ENCODE measurements around the gene ALDH7A1.
"Not testable (repeated sequence)": the region's sequence is repeated elsewhere in the genome, so short reads cannot be mapped to it uniquely, and the experiment has no call there.

ALDH7A1 gene

DNA sequence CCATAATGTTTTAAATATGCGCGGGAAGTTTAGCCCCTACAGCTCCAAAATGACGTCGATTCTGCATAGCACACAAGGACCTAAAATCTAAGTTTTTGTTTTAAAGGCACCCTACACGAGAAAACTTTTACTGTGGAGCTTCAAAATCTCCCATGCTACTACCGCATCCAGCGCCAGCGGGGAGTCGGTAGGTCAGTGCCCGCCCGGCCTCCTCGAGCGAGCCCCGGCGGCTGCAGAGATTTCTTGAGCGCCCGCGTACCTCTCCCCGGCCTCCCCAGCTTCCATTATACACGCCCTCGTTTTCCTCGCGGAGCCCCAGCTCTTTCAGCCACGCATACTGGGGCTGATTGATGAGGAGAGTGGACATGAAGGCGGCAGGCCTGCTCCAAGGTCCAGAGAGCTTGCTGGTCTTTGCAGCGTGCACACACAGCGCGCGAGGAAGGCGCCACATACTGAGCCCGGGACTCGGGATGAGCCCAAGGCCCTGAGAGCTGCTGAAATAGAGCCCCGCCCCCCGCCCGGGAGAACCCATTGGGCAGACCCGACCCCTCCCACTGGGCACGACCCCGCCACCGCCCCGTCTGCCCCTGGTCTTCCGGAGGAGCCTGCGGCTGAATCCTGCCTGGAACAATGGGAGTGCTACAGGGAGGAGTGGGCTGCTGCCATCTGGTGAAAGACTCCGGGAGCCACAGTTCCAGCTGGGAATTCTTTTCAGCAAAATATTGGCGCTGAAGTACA, at the start of gene ALDH7A1:
Gene ALDH7A1 (minus strand): TSS at position 472 of the 738 bp plus-strand sequence. CDS start 21 bp downstream, at position 451.
- peak in 1 of 2 donors; percentile 18 for DNase-seq (ENCODE audit: low read depth in 1 of 2, low spot score in 1 of 2)

DNA sequence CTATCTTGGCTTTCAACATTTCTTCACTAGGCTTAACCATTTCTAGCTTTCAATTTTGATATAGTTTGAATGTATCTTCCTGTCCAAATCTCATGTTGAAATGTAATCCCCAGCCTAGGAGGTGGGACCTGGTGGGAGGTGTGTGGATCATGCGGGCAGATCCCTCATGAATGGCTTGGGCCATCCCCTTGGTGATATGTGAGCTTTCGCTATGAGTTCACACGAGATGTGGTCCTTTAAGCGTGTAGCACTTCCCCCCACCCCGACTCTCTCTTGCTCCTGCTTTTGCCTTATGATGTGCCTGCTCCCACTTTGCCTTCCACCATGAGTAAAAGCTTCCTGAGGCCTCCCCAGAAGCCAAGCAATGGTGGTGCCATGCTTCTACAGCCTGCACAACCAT, 46.4 kb upstream of the ALDH7A1 start:
- DNase-seq (ENCODE audit: low read depth in 1 of 2, low spot score in 1 of 2), result no peak

DNA sequence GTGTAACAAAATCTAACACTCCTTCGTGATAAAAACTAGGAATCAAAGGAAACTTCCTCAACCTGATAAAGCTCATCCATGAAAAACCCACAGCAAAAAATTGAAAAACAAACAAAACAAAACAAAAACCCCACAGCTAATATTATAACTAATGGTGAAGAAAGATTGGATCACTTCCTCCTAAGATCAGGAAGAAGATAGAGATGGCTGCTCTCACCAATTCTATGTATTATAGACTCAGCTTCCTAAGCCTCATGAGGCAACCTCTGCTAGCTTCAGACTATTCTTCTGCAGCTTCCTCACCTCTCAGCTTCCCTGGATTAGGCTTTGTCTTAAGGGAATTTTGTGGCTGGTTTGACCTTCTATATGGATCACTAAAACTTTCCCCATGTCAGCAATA, 45.8 kb upstream of the ALDH7A1 start:
- DNase-seq (ENCODE audit: low read depth in 1 of 2, low spot score in 1 of 2), result no peak

DNA sequence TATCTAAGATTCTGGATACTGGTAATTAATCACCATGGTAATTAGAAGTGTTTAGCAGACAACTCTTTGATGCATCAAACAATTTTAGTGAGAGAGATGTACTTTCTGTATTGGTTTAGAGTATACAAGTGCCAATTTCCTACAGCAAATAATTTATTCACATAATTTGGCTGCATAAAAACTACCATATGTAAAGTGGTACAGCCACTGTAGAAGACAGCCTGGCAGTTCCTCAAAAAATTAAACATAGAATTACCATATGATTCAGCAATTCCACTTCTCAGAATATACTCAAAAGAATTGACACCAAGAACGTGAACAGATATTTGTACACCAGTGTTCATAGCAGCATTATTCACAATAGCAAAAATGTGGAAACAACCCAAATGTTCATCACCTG, 41.9 kb upstream of the ALDH7A1 start:
- DNase-seq (ENCODE audit: low read depth in 1 of 2, low spot score in 1 of 2), result no peak

DNA sequence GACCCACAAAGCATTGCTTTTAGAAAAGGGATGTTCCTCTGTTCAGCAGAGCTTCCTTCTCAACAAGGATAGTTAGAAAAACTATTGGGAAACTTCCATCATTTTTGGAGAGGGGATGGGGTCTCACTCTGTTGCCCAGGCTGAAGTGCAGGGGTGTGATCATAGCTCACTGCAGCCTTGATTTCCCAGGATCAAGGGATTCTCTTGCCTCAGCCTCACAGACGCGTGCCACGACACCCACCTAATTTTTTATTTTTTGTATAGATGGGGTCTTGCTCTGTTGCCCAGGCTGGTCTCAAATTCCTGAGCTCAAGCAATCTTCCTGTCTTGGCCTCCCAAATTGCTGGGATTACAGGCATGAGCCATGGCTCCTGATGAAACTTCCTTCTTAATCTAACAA, 40.6 kb upstream of the ALDH7A1 start:
- DNase-seq (ENCODE audit: low read depth in 1 of 2, low spot score in 1 of 2), result no peak

DNA sequence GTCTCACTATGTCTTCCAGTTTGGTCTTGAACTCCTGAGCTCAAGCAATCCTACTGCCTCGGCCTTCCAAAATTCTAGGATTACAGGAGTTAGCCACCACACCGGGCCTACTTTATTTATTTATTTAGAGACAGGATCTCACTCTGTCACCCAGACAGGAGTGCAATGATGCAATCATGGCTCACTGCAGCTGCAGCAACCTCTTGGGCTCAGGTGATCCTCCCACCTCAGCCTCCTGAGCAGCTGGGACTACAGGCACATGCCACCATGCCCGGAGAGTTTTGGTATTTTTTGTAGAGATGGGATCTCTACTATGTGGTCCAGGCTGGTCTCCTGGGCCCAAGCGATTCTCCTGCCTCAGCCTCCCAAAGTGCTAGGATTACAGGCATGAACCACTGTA, 38.5 kb upstream of the ALDH7A1 start:
- no peak for DNase-seq (ENCODE audit: low read depth in 1 of 2, low spot score in 1 of 2)

DNA sequence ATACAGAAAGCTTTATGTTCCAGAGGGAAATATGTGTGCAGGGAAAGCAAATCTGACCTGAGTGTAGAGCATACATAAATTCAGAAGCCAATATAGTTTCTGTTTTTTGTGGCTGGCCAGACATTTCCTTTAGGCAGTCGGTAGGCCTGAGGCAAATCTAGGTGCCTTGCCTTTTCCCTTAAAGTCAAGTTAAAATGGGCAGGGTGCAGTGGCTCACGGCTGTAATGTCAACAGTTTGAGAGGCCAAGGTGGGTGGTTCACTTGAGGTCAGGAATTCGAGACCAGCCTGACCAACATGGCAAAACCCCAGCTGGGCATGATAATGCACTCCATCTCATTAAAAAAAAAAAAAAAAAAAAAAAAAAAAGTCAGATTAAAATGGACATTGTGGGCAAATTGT, 36.9 kb upstream of the ALDH7A1 start:
- no peak for DNase-seq (ENCODE audit: low read depth in 1 of 2, low spot score in 1 of 2)

DNA sequence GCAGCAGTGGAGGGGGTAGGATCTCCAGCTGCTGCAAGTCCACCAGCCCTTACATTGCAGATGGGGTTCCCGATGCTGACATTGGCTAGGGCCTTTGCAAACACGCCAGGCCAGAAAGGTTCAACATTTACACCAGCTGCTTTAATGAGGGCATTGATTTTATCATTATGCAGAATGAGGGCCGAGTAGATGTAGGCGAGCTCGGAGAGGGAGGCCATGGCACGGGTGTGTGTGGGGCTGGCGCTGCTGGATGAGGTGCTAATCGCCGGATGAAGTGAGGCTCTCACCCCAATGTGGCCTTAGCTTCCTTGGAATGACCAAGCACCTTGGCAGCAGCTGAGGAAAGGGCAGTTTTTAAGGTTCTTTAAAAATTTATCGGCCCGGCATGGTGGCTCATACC, 33.1 kb upstream of the ALDH7A1 start:
- no peak for DNase-seq (ENCODE audit: low read depth in 1 of 2, low spot score in 1 of 2)

DNA sequence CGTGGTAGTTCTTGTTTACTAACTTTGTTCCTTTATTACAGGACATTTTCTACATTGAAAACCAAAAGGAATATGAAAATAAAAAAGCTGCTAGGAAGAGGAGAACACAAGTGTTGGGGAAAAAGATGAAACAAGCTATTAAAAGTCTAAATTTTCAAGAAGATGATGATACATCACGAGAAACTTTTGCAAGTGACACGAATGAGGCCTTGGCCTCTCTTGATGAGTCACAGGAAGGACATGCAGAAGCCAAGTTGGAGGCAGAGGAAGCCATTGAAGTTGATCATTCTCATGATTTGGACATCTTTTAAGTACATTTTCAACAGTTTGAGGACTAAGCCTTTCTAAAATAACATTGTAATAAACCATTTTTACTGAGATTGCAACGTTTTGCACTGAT, 29.5 kb upstream of the ALDH7A1 start:
- no peak for DNase-seq (ENCODE audit: low read depth in 1 of 2, low spot score in 1 of 2)

DNA sequence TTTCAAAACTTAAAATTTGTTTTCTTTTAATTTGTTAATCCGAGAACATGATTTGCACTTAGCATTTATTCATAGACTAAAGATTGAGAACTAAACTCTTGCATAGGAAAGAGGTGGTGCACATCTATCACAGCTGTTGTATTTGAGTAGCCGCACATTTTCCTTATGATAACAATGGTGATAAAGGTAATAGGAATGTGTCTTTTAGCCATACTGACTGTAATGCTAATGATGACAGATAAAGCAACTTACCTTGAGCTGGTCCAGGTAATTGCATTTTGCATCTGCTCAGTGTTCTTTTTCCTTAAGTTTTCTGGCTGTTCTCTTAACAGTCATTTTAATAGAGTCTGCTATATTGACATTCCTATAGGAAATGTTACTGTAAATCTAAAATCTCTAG, 24.8 kb upstream of the ALDH7A1 start:
- no peak for DNase-seq (ENCODE audit: low read depth in 1 of 2, low spot score in 1 of 2)

DNA sequence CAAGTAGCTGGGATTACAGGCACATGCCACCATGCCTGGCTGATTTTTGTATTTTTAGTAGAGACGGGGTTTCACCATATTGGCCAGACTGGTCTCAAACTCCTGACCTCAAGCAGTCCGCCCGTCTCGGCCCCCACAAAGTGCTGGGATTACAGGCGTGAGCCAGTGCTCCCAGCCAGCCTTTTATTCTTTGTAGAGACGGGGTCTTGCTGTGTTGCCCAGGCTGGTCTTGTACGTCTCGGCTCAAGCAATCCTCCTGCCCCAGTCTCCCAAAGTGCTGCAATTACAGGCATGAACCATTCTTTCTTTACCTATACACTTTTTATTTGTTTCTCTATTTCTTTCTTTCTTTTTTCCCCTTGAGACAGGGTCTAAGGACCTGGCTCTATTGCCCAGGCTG, 22.6 kb upstream of the ALDH7A1 start:
- DNase-seq (ENCODE audit: low read depth in 1 of 2, low spot score in 1 of 2), result not testable (repeated sequence)

DNA sequence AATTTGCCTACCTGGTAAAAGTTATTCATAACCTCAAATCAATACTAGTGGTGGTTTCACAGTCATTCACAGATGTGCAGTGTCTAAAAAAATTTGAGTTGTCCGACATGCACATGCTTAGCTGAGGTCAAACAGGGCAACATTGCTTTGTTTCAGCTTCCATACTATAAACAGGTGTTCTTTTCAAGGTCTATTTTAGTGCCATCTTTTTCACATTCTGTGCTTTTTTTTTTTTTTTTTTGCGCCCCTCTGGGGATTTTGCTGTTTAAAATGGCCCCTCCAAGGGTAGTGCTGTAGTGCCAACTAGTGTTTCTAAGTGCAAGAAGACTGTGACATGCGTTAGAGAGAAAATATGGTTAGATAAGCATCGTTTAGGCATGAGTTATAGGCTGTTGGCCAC, 20.3 kb upstream of the ALDH7A1 start:
- no peak for DNase-seq (ENCODE audit: low read depth in 1 of 2, low spot score in 1 of 2)

DNA sequence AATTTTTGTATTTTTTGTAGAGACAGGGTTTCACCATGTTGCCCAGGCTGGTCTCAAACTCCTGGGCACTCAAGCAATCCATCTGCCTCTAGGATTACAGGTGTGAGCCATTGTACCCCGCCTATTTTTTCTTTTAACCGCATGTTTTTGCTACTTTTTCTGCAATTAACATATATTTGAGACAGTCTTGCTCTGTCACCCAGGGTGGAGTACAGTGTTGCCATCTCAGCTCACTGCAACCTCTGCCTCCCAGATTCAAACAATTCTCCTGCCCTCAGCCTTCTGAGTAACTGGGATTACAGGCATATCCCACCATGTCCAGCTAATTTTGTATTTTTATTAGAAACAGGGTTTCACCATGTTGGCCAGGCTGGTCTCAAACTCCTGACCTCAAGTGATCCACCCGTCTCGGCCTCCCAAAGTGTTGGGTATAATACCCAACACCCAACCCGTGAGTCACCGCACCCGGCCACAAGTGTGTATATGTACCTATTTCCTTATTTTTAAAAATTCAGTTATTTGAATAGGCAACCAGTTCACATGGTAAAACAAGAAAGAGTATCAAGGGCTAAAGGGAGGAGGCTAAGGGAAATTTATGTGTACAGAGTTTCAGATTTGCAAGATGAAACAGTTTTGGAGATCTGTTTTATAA, 19.0 kb upstream of the ALDH7A1 start:
- DNase-seq (ENCODE audit: low read depth in 1 of 2, low spot score in 1 of 2), result no peak

DNA sequence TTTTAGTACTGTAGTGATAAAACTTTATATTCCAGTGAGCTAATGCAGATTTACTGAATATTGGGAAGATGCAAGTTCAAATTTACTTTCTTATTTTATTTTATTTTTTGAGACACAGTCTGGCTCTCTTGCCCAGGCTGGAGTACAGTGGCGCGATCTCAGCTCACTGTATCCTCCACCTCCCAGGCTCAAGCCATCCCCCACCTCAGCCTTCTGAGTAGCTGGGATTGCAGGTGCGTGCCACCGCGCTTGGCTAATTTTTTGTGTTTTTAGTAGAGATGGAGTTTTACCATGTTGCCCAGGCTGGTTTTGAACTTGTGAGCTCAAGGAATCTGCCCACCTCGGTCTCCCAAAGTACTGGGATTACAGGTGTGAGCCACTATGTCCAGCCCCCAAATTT, 15.6 kb upstream of the ALDH7A1 start:
- no peak for DNase-seq (ENCODE audit: low read depth in 1 of 2, low spot score in 1 of 2)

DNA sequence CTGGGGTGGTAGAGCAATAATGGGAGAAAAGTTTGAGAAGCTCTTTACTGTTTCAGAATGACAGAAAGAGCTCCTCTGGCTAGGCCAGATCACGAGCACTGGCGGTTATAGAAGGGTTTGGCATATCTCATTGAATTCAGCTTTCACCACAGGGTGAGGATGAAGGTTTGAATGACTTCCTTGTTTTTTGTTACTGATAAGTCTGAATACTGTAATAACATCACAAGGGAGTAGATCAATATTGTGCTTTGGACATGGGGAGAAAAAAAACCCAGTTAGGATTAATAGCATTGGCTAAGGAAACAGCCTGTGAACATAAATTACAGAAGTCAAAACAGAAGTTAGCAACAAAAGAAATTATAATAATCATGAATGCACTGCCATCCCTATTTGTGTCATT, 15.1 kb upstream of the ALDH7A1 start:
- no peak for DNase-seq (ENCODE audit: low read depth in 1 of 2, low spot score in 1 of 2)

DNA sequence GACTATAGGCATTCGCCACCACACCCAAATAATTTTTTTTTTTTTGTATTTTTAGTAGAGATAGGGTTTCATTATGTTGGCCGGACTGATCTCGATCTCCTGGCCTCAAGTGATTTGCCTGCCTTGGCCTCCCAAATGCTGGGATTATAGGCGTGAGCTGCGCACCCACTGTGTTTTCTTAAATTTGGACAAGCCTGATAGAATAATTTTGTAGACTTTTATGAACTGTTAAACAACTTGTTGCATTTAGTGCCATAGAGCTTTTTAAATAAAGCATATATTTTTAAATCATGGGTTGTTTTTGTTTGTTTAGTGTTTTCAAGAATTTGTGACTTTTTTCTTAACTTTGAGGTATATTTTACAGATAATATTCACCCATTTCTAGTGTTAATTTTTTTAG, 10.5 kb upstream of the ALDH7A1 start:
- DNase-seq (ENCODE audit: low read depth in 1 of 2, low spot score in 1 of 2), result no peak

DNA sequence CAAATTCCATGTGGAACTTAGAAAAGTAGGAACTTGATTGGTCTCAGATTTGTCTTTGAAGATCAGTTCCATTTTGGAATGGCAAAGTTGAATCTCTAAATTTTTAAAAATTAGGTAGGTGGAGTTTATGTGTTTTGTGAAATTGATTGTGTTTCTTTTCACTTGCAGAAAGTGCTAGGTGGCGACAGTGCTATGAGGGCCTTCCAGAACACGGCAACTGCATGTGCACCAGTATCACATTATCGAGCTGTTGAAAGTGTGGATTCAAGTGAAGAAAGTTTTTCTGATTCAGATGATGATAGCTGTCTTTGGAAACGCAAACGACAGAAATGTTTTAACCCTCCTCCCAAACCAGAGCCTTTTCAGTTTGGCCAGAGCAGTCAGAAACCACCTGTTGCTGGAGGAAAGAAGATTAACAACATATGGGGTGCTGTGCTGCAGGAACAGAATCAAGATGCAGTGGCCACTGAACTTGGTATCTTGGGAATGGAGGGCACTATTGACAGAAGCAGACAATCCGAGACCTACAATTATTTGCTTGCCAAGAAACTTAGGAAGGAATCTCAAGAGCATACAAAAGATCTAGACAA, 8.5 kb upstream of the ALDH7A1 start:
- no peak for DNase-seq (ENCODE audit: low read depth in 1 of 2, low spot score in 1 of 2)

DNA sequence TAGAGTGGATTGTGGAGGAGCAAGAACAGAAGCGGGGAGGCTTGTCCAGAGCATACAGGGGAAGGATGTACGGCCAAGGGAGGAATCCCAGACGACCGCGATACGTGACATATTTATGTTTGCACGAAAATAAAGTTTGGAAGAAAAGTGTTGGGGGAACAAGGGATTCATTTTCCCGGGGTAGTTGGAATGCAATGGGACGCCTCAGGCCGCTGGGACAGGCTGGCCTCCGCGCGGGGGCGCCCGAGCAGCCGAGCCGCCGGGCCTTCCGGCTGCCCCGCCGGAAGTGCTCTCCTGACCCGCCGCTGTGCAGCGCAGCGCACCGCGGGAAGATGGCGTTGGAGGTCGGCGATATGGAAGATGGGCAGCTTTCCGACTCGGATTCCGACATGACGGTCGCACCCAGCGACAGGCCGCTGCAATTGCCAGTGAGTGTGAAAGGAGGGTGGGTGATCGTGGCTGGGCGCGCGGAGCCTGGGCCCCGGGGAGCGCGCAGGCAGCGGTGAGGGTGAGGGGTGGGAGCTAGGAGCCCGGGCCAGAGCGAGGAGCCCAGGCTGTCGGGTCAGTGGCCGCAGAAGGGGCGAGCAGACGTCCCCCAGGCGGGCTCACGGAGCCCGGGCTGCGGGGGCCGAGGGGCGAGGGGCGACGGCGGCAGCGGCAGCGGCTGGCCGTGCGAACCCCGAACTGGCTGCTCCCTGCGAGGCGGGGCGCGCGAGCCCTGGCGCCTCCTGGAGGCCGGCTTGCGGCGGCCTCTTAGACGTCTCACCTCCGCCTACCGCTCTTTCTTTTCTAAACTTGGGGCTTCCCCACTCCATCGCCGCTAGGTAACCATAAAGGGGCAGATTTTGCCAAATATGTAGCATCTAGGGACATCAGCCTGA, 5.9 kb upstream of the ALDH7A1 start, which contains the start of gene PHAX:
Gene PHAX (plus strand): TSS at position 317 of the 881 bp plus-strand sequence. CDS start 16 bp downstream, at position 333.
- DNase-seq (ENCODE audit: low read depth in 1 of 2, low spot score in 1 of 2), result peak; percentile 32 to 69

DNA sequence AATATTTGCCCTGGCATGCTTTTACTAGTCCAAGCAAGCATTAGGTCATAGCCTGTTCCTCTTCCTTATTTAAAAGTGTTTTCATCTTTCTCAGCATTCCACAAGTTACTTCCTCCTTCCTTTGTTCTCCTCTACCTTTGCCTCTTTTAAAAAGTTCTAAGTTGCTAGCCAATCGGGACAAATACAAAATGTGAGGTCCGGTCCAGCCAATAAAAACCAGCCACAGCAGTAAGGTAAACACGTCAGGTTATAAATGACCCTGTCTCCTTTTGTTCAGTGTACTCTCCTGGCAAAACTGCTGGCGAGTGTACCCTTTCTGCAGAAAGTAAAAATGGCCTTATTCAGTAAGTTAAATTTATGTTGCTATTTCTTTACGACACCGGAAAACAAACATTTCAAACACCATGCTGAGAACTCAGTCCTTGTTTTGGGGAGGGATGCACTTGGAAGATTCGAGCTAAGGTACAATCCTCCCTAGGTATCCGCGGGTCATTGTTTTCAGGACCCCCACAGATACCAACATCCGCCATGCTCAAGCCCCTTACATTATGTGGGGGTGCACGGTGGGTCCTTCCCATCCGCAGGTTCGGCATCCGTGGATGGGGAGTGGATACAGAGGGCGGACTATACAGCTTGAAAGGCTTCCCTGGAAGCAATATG, 5.1 kb upstream of the ALDH7A1 start:
- DNase-seq (ENCODE audit: low read depth in 1 of 2, low spot score in 1 of 2), result not testable (repeated sequence)

DNA sequence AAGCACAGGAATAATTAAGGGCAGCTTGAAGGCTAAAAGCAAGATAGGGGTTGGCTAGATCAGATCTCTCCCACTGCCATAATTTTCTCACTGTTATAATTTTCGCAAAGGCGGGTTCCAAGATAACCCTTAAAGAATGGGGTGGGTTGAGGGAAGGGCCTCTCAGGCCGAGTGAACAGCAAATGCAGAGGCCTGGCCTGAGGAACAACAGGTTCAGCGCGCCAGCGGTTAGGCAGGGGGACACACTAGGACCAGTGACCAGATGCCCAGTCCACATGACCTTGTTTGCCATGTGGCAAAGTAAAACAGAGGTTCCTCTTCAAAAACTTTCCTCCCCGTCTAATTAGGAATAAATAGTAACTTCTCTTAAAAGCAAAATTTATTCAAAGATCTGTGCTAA, 4.5 kb upstream of the ALDH7A1 start:
- no peak for DNase-seq (ENCODE audit: low read depth in 1 of 2, low spot score in 1 of 2)

DNA sequence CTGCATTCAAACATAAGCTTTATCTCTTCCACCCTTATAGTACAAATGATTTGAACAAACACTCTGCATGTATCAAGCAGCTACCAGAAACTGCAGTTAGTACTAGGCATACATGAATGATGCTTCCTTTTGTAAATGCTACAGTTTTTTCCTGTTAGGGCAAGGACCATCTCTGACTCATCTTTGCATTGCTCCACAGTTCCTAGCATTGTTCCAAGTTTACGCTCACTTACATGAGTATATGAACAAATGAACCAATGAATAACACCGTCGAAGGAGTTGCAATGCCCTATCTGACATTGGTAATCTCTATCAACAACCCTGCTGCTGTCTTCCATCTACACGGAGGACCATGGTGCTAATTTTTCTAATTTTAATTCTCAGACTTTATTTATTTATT, 2.1 kb upstream of the ALDH7A1 start:
- no peak for DNase-seq (ENCODE audit: low read depth in 1 of 2, low spot score in 1 of 2)

All from activated T-helper 1 cell treated with anti-CD3 and anti-CD28 coated beads, Interleukin-2, amount 50 U/mL, for 16 hours (primary cell).